CD4-positive, alpha-beta T cell treated with Interleukin-2 at 100 ng/mL for 4 hours (primary cell): ENCODE results near the gene CD4.
"Not testable (repeated sequence)": the region's sequence is repeated elsewhere in the genome, so short reads cannot be mapped to it uniquely, and the experiment has no call there.

ENCODE experiments used
- DNase-seq: peaks from one replicate; pipeline ENCODE4 v3.0.0-alpha.2; 2020; ENCODE audit warnings: low spot score

Gene CD4

DNA sequence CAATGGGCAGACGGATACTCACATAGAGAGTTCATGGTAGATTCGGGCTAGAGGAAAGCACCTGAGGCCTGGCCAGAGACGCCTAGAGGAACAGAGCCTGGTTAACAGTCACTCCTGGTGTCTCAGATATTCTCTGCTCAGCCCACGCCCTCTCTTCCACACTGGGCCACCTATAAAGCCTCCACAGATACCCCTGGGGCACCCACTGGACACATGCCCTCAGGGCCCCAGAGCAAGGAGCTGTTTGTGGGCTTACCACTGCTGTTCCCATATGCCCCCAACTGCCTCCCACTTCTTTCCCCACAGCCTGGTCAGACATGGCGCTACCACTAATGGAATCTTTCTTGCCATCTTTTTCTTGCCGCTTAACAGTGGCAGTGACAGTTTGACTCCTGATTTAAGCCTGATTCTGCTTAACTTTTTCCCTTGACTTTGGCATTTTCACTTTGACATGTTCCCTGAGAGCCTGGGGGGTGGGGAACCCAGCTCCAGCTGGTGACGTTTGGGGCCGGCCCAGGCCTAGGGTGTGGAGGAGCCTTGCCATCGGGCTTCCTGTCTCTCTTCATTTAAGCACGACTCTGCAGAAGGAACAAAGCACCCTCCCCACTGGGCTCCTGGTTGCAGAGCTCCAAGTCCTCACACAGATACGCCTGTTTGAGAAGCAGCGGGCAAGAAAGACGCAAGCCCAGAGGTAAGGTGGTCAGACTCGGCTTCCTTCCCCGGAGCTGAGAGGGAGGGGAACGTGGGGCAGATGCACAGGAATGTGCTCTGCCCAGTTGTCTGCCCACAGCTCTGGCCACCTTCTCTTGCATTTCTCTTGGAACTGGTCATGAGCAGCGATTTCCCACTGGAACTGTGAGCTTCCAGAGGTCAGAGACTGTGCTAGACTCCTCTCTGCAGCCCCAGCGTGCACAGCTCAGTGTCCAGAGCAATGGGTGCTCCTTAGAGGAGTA lies at the start of gene CD4:
TSS of gene CD4 (plus strand) at position 557 of the 953 bp plus-strand sequence. CDS start 10,611 bp downstream, outside the sequence.
- peak; percentile 68 for DNase-seq

DNA sequence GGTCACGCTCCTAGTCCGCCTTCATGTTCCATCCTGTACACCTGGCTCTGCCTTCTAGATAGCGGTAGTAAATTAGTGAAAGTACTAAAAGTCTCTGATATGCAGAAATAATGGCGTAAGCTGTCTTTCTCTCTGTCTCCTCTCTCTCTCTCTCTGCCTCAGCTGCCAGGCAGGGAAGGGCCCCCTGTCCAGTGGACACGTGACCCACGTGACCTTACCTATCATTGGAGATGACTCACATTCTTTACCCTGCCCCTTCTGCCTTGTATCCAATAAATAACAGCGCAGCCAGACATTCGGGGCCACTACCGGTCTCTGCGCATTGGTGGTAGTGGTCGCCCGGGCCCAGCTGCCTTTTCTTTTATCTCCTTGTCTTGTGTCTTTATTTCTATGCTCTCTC lies 47.2 kb upstream of the CD4 start:
- not testable (repeated sequence) for DNase-seq

DNA sequence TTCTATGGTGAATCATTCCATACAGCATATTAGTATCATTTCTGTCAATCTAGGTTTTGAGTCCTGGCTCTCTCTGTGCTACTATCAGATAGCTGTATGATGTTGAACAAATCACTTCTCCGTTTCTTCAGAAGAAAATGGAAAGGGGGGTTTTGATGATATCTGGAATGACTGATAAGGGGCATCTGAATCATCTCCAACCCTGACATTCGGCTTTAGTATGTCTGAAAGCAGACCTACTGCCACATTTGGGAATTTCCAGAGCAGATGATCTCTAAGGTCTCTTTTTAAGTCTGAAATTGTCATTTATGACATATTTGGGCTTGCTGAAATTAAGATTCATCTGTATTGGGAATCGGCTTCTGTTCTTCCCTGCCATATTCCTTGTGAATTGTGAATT lies 46.5 kb upstream of the CD4 start:
- no peak for DNase-seq

DNA sequence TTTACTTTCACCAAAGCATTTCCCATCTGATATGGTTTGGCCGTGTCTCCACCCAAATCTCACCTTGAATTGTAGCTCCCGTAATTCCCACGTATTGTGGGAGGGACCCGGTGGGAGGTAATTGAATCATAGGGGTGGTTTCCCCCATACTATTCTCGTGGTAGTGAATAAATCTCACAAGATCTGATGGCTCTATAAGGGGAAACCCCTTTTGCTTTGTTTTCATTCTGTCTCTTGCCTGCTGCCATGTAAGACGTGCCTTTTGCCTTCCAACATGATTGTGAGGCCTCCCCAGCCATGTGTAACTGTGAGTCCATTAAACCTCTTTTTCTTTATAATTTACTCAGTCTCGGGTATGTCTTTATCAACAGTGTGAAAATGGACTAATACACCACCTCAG lies 46.0 kb upstream of the CD4 start:
- not testable (repeated sequence) for DNase-seq

DNA sequence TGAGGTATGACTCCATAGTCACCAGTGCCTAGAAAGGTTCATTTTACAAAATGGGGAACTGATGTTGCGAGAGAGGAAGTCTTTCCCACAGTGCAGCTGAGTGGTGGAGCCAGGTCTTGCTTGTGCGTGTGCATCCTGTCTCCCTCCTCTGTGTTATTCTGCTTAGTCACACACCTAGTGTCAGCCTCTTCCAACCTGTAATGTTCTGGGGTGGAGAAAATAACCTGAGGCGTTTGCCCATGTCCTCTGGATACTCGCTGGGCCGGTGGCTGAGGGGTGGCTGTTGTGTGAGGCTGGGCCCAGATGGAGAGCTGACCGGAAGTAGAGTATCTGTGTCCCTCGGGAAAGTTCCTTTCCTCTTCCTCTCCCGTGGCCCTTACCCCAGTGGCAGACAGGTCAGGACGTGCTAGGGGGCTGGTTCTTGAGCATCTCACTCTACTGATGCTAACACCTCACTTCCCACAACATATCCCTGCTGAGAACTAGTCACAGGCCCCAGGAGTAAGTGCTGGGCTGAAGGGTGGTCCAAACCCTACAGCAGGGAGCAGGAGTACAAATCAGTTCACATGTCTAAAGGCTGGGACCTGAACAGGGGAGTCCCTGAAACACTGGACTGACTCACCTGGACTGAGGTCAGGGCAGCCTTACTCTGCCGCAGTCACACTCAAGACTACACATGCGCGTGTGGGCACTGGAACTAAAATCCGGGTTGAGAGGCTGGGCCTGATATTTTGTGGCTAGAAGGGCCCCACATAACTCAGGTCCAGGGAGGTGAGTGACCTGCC lies 43.4 kb upstream of the CD4 start:
- DNase-seq = peak; percentile 28

DNA sequence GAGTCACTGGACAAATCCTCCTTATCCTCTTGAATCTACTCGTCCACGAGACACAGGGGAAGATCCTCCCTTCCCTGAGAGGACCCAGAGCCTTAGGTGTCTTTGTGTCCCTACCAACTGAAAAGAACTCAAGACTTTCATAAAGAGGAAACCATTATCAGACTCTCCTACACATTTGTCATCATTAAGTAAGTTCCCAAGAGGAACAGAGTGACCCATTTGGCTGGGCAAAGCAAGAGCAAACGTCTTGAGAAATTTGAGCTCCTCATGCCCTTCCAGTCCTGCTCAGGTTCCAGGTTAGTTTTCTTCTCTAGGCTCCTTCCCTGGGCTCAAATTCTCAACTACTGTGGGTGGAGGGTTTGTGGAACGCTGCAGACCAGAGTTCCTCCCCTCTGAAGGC lies 42.1 kb upstream of the CD4 start:
- no peak for DNase-seq

DNA sequence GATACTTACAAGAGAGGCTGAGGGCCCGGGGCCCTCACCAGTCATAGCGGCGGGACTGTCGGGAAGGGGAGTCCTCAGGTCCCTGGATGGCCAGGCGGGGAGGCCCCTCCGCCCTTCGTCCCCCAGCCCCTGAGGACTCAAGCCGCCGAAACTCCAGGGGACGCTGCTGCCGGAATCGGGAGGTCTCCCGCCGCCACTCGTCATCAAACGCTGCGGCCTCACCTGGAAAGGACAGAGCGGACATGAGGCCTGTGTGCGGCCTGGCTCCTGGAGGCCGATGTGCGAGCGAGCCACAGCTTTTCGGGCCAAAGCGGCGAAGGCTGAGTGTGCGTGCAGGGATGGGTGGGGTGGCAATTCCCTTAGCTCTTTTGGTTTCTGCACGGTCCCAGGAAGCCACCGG lies 40.6 kb upstream of the CD4 start:
- no peak for DNase-seq

DNA sequence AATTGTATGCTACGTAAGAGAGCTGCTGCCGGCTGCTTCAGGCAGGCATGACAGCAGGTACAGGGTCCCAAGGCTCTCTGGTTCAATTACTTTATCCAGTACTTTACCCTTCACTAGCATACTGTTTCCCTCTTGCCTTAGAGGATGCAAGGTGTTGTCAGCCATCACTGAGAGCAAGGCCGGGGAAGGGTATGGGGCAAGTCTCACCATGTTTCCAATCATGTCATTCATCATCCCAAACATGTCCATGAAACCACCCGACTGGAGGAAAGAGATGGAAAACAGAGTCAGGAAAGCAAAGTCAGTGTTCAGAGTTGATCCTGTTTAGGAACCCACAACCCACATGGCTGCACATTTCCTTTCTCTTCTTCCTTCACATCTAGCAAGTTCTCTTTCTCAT lies 38.8 kb upstream of the CD4 start:
- no peak for DNase-seq

DNA sequence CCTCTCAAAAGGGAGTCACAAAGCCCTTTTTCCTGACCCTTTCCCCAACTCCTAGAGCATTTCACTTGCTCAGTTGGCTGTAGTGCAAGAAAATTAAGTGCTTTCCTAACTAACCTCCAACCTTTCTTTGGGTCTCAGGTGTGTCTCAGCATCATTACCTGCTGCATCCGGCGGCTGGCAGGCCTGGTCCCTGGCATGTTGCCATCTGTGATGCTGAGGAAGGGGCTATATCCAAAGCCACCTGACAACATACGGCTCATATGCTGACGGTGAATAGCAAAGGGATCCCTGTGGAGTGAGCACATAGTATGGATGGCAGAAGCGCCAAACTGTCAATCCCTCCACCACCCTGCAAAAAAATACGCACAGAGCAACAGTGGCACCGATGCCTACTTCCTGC lies 37.6 kb upstream of the CD4 start:
- no peak for DNase-seq

DNA sequence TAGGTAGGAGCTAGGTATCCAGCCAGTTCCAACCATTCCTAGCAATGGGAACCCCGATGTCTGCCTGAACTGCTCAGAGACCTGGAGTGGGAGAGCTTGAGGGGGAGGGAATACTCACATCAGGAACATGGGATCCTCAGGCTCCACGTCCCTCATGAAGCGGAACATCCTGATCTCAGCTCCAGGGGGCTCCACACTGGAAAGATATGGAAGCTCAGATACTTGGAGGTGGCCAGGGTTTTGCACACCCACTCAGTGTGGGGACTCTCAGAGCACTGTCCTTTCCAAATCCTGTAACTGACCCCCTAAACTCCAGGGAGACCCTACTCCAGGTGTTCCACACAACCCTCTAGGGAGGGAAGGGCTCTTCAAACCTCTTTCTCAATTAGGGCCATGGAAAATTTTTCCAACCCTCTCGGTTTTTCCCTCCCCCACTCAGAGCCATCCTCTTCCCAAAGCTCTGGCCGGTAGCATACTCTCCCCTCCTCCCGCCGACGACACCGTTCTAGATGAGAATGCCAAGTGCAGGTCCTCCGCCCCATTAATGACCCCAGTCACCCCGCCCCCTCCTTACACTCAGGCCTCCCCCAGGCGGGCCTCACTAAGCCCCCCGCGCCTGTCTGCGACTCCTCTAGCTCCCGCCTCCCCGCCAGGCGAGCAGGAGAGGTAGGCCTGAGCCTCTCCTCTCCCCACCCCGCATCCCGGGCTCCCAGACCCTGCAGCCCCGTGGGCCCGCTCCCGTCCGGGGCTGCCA lies 37.0 kb upstream of the CD4 start:
- DNase-seq = no peak

DNA sequence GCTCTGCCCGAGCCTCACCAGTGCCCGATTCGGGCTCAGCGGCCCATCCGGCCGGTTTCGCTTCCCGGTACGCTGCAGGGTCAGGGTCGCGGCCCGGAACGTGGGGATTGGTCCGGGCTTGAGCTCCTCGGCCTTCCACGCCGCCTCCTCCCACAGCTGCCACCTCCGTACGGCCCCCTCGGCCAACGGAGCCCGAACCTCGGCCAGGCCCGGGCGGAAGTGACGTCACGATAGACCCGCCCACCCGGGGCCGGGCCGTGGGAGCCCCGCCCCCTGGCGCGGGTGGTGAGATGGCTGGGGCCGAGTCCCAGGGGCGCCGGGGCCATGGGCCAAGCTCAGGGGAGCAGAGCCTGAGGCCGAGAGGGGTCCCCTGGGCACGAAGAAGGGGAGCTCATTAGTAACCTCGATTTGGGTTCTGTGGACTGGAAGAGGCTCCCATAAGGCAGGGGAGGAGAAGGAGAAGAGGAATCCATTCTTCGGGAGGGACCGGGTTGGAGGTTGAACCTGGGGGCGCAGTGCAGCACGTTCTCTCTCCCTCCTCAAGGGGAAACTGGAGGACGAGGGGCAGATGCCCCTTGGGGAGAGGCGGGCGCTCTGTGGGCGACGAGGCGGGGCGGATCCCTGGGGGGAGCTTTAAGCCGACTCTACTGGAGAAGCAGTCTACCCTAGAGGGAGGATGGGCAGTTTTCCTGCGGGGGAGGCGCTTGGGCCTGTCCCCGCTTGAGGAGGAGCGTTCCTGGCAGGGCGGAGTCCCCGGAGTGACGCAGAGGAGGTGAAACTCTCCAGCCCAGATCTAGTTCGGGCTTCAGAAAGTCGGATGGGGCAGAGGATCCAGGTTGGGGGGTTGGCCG lies 36.2 kb upstream of the CD4 start, which contains the start of gene MLF2:
TSS of gene MLF2 (minus strand) at position 221 of the 851 bp plus-strand sequence. CDS start 807 bp downstream, outside the sequence.
- peak; percentile 97 for DNase-seq

DNA sequence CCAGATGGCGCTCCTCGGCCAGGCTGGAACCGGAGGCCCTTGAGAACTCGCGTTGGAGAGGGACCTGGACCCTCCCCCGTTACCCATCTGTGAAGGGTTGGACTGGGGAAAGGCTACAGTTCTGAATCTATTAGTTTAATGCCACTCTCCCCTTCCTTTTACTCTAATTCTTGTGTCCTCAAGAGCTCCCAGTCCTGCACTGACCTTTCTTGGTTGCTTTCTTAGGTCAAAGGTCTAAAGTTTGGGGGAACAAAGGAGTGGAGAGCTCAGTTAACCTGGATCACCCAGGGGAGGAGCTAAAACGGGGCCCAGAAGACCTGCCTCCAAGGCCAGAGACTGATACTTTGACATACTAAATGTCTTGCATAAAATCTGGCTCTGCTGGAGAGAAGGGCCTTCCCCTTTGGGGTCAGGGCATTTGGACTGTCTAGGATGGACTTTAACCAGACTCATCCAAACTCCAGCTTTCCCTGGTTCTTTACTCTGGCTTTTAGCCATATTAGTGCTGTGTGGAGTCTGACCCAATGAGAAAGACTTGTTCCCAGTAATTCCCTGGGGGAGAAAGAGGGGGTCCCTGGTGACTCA lies 35.5 kb upstream of the CD4 start:
- no peak for DNase-seq

DNA sequence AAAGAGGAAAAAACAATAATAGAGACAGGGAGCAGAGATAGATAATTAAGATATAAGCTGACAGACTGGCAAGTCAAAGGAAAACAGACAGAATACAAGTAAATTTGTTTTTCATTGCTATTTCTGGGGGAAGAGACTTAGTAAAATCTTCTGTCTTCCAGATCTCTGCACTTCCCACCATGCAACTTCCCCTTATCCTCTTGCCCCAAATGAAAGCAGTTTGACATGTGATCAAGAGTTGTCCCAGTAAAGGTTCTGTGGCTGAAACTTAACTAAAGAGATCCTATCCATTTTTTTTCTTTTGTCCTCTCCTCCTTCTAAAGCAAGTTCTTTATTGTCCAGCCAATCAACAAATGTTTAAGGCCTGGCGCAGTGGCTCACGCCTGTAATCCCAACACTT lies 34.9 kb upstream of the CD4 start:
- no peak for DNase-seq

DNA sequence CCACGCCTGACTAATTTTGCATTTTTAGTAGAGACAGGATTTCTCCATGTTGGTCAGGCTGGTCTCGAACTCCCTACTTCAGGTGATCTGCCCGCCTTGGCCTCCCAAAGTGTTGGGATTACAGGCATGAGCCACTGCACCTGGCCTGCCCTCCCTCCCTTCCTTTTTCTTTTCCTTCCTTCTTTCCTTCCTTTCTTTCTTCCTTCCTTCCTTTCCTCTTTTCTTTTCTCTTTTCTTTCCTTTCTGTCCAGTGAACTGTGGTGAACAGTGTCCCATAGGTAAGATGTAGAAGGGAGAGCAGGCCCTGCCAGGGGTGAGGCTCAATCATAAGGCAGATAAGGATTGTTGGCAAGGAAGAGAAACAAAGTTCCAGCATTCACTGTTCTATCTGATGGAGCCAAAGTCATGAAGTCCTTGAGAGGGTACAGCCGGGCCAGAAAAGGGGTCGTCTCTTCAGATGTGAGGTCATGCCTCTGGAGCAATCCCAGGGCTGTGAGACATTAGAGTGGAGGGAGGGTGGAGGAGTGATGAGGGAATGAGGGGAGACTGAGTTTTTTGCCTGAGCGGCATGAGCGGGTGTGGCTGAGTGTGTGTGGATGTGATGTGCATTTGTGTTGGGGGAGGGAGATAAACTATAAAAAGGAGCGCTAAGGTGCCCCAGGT lies 32.2 kb upstream of the CD4 start:
- no peak for DNase-seq

DNA sequence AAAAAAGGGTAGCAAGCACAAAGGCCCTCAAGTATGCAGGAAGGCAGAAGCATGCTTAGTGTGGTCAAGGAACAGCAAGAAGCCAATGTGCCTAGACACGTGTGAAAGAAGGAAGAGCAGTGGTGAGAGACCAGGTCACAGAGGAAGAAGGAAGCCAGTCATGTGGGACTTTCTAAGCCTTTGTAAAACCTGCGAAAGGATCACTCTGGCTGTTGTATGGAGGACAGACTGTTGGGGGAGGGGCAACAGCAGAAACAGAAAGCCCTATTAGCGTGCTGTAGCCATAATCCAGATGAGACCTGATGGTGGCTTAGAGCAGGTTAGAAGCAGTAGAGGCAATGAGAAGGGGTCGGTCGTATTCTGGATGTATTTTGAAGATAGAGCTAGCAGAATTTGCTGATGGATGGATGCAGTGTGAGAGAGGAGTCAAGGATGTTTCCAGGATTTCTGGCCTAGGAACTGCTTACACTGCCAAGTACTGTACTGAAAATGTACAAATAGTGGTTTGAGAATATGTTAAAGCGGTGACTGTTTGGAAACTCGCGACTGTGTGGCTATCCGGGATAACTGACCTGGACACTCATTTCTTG lies 30.7 kb upstream of the CD4 start:
- DNase-seq = no peak

DNA sequence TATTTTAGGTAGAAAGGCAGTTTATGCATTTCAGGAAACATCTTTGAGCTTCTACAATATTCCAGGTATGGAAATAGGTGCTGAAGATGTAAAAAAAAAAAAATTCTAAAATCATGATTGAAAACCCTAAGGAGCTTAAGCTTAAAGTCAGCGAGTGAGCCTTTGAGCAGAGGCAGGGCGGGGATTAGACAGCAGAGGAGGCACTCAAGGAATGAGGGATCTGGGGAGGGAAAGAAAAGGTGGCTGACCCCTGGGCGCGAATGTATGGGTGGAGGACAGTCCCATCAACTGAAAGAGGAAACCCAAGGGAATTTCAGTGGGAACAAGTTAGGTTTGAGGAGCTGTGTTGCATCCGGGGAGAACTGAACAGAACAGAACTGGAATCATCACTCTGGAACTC lies 29.6 kb upstream of the CD4 start:
- no peak for DNase-seq

DNA sequence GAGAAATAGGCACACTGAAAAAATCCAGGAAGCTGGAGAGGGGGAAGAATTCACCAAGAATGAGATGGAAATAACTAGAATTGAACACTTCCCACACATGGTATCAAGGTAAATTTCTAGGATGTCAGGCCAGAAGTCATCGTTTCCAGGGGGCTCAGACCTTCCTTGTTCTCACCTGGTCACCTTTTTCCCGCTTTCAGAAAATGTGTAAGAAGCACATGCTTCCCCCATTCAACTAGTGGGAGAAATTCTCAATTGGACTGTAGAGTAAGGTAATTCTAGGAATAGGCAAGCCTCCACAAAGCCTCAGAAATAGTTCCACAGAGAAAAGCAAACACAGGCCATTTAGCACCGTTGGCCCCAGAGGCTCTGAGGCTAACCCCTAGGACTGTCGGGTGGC lies 25.9 kb upstream of the CD4 start:
- no peak for DNase-seq

DNA sequence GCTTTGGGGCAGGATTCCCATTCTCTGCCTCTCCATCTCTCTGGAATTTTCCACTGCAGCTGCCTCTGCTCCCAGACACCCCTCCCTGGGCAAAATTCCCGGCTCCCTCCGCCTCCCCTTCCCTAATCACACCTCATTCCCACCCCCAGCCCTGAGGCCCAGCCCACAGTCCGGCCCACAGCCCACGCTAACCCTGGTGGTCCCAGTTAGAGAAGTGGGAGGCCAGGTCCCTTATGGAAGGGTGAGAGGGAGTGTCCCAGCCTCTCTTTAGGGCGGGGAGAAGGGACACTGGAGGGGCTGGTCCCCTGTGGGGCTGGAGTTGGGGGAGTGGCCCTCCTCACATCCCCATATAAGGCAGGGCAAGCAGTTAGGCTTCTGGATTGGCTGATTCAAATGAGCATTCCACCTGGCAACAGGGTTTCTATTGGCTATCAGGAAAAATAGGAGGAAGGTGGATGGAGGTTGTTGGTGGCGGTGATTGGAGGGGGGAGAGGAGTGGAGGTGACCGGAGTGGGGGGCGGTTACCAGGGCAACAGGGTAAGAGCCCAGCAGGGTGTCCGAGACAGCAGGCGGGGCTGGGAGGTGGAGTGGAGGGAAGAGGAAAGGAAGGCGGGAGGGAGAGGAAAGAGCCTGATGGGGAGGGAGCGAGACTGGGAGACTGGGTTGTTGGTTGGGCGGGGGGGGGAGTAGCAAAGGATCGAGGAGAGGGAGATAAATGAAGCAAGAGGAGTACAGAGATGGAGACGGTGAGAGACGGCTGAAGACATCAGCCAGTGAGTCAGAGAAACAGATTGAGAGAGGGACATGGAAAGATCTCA lies 25.1 kb upstream of the CD4 start:
- DNase-seq = peak; percentile 74

DNA sequence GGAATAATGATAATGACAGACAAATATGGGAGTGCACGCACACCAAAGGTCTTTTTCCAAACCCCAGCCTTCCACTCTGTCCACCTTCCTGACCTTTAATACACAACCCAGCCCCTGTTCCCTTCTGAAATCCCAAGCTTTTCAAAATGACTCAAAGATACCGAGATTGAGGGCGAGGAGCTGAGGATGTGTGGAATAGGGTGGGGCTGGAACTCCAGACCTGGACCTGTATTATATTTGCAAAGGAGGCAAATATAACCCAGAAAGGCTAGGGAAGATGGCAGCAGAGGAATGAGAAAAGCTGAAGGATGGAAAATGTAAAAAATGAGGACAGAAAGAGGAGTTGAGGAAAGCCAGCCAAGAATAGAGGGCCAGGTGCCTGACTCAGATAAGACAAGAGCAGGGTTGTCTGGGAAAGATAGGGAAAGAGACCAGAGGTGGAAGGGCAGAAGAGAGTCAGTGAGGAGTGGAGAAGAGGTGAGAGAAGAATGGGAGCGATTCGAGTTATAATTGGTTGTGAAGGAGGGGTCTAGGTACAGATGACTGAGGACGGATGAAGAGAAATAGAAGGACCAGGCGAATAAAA lies 24.2 kb upstream of the CD4 start:
- DNase-seq = no peak
